SU-DHL-6 (cell line): ENCODE data around the gene CHRM3.

Experiments
- EZH2phosphoT487 ChIP-seq: fragments of 200-600 bp; sonication (generic), shearing (Covaris generic); conservative IDR thresholded peaks from 2 replicates; pipeline ENCODE4 v1.6.1; 2018; ENCODE audit warnings: mild to moderate bottlenecking, antibody characterized with exemption, low read length, moderate library complexity, mixed read lengths
- TF ChIP-seq, protein P1 (sequence below): fragments of 200-600 bp; sonication (generic); IDR thresholded peaks from one replicate; pipeline ENCODE4 v1.5.1; 2017; ENCODE audit warnings: antibody characterized with exemption, mild to moderate bottlenecking, low read length, moderate library complexity; ENCODE audit not compliant: insufficient read depth, poor library complexity, severe bottlenecking

DNA sequence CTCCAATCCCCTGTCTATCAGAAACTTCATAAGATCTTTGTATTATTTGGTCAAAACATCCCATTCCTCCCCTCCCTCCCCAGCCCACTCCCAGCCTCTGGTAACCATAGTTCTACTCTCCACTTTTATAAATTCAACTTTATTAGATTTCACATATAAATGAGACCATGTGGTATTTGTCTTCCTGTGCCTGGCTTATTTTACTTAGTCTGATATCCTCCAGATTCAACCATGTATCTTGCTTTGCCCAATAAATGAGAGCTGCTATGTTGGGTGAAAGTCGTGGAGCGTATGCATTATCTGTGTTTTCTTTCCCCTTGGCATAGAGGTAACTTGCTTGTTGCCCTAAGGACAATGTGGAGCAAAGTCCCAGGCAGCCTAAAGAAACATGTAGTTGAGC is 28.5 kb upstream of the CHRM3 start:
- TF ChIP-seq, protein P1, sequence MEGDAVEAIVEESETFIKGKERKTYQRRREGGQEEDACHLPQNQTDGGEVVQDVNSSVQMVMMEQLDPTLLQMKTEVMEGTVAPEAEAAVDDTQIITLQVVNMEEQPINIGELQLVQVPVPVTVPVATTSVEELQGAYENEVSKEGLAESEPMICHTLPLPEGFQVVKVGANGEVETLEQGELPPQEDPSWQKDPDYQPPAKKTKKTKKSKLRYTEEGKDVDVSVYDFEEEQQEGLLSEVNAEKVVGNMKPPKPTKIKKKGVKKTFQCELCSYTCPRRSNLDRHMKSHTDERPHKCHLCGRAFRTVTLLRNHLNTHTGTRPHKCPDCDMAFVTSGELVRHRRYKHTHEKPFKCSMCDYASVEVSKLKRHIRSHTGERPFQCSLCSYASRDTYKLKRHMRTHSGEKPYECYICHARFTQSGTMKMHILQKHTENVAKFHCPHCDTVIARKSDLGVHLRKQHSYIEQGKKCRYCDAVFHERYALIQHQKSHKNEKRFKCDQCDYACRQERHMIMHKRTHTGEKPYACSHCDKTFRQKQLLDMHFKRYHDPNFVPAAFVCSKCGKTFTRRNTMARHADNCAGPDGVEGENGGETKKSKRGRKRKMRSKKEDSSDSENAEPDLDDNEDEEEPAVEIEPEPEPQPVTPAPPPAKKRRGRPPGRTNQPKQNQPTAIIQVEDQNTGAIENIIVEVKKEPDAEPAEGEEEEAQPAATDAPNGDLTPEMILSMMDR, result no peak
- TF ChIP-seq EZH2phosphoT487, result no peak
